Measurements from ENCODE around the gene COX7B.
"Not testable (repeated sequence)": the region's sequence is repeated elsewhere in the genome, so short reads cannot be mapped to it uniquely, and the experiment has no call there.

Gene COX7B

GRCh38 chrX:77945031-77945430 lies 45.8 kb downstream of the COX7B start:
- H3K4me3 ChIP-seq (ENCODE audit: low read depth, low read length) = not testable (repeated sequence)

GRCh38 chrX:77945910-77946545 lies 46.8 kb downstream of the COX7B start:
- no peak overlapping the region for H3K4me3 ChIP-seq (ENCODE audit: low read depth, low read length)

- H3K4me3 ChIP-seq (ENCODE audit: low read depth, low read length) = no peak overlapping the region
Observed at GRCh38 chrX:77946571-77946970, 47.3 kb downstream of the COX7B start.

GRCh38 chrX:77949840-77950239 lies 50.6 kb downstream of the COX7B start:
- no peak overlapping the region for H3K4me3 ChIP-seq (ENCODE audit: low read depth, low read length)

GRCh38 chrX:77952173-77952572 lies 52.9 kb downstream of the COX7B start:
- no peak overlapping the region for H3K4me3 ChIP-seq (ENCODE audit: low read depth, low read length)

GRCh38 chrX:77953302-77953701 lies 54.0 kb downstream of the COX7B start:
- no peak overlapping the region for H3K4me3 ChIP-seq (ENCODE audit: low read depth, low read length)

GRCh38 chrX:77953708-77954107 lies 54.4 kb downstream of the COX7B start:
- H3K4me3 ChIP-seq (ENCODE audit: low read depth, low read length) = no peak overlapping the region

Measured in iPS-11a (cell line).